Activated gamma-delta T cell treated with Interleukin-2 at 50 U/mL for 16 hours (primary cell): ENCODE results near the gene ATP6V1C2.

Source experiments
- DNase-seq: peaks from one replicate; pipeline ENCODE4 v3.0.0-alpha.2; 2020

ATP6V1C2 gene

DNA sequence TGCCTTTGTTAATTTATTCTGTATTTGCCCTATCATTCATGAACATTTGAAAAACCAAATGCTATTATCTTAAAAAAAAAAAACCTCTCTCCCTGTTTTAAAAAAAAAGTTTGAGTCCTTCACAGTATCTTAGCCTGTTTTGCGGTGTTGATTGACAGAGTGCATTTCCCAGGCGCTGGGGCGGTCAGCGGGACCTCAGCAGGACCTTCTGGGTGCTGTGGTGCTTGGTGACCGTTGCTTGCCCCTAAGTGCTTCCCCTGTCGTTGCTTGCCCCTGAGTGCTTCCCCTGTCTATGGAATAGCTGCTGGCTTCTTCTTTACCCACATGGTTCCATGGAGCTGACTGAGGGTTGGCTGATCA is 12.1 kb downstream of the ATP6V1C2 start:
- no peak for DNase-seq

DNA sequence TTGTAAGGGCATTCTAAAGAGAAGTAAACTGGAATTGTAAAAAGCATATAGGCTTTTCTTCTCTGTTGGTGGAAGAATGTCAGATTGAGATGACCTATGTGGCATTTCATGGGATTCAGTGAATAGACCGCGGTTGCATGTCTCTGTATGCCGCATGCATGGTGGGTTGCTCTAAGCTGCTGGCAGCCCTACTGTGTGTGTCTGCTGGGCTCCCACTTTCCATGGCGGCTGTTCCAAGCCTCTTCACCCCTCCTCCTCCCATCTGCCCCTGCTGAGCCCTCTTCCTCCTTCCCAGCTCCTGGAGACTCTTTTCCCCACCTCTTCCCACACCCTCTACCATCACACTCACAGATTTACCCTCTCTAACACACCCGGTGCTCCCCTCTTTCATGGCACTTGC is 12.6 kb downstream of the ATP6V1C2 start:
- DNase-seq, result no peak

DNA sequence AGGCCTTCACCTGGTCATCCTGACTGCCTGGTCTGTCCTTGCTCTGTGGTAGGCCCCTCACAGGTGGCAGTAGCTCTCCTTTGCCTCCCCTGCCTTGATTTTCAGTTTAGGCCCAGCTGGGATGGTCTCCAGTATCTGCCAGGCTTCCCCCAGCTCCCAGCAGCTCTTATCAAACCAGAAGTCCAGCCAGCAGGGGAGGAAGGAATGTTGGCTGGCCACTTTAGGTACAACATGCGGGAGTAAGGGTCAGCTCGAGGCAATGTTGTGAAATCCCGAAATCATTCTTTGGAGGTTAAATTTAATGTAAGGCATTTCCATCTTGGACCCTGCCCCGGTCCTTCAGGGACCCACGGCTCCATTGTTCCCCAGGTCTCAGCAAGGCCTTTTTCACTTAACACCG is 16.8 kb downstream of the ATP6V1C2 start:
- DNase-seq, result no peak

DNA sequence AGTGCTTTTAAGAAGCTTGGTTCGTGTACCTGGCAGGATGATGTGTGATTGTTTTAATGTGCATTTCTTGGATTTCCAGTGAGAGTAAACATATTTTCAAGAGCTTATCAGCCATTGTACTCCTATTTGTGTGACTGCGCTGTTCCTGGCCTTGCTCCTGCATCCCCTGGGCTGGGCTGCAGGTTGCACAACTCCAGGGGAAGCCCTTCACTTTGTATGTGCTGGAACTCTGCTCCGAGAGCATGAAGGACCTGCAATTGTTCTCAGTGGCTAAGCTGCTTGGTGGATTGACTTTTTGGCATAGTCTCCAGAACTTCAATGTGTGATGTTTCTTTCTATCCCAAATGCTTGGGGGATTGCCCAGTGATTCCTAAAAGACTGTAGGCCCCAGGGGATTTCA is 18.8 kb downstream of the ATP6V1C2 start:
- no peak for DNase-seq

DNA sequence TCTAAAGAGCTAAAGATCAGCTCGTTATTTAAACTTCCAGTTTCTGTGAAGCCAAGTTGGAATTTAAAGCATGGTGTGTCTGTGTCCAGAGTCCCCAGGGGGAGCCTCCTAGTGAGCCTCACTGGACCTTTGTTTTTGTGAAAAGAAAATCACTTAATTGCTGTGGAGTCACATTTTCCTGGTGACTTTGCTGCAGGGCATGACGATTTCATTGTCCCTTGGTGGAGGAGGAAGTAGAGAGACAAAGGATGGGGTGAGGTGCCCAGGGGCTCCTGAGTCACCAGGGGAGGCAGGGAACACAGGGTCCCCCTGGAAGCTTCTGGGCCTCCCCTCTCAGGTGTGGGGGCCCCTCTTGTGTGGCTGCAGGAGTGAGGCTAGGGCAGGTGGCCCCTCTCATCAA is 19.7 kb downstream of the ATP6V1C2 start:
- DNase-seq, result no peak

DNA sequence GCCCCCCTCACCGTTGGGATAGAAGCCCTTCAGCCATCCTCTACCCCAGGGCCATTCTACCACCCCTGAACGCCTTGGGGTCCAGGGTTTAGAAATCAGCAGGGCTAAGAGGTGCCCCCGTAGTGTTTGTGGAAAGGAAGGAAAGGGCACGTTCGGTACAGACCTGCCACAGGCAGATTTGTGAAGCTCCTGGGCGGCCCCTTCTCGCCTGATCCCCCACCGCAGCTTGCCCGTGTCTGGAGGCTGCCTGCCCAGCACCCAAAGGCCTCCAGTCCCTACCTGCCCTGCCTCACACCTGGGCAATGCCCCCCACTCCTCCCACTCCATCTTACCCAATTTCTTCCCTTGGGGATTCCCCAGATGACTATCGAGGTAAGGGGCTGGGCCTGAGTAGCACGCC is 21.2 kb downstream of the ATP6V1C2 start:
- DNase-seq, result no peak

DNA sequence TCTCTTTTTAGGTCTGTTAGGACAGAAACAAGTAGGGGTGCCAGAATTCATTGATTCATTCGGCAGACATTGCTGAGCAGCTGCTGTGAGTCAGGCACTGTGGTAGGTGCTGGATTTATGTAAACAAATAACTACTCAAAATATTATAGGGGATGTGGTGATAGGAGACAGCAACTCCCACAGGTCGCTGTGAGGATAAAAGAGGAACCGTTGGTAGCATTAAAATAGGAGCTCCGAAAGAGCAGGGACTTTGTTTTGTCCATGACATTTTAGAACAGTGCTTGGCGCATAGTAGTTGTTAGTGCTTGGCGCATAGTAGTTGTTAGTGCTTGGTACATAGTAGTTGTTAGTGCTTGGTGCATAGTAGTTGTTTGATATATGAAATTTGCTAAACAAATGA is 29.2 kb downstream of the ATP6V1C2 start:
- no peak for DNase-seq

DNA sequence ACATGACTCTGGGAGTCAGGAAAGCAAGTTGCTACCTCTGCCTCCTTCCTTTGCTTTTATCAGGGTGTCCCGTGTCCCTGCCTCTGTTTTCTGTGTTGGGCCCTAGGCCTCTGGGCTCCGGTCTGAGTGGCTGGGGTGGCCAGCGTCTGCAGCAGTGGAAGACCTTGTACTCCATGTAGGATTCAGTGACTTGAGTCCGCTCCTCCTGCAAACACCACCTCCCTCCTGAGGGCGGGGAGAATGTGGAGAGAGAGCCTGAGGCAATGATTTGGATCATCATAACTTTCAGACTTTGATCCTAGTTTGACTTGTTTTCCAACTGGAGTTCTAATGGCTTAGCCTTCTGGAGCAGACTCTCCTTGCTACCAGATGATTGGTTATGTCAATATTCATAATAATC is 30.8 kb downstream of the ATP6V1C2 start:
- DNase-seq, result no peak

DNA sequence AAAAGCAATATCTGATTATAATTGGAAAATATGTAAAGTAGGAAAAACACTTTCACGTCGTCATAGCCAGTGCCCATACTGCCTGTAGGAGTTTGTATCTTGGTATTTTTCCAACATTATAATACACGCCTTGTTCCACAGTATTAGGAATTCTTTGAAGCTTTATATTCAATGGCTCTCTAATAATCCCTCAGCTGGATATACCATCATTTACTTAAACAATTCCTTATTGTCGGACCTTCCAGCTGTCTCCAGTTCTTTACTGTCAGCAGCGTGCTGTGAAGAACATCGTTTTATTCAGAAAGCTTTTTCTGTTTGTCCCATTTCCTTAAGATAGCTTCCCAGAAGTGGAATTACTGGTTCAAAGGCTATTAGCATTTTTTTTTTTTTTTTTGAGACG is 31.7 kb downstream of the ATP6V1C2 start:
- DNase-seq, result no peak

DNA sequence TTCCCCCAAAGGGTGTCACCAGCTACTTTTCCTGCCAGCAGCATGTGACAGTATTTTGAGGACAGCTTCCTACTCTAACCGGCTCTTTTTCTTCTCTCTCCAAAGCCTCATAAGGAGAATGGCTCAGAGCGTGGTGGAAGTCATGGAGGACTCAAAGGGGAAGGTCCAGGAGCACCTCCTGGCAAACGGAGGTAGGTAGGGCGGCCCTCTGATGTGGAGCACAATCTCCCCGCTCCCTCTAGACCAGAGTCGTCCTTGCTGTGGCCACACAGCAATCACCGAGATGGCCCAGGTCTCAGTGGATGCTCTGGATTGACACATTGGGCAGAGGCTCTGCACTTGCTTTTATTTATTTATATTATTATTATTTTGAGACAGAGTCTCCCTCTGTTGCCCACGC is 32.4 kb downstream of the ATP6V1C2 start:
- DNase-seq, result no peak

DNA sequence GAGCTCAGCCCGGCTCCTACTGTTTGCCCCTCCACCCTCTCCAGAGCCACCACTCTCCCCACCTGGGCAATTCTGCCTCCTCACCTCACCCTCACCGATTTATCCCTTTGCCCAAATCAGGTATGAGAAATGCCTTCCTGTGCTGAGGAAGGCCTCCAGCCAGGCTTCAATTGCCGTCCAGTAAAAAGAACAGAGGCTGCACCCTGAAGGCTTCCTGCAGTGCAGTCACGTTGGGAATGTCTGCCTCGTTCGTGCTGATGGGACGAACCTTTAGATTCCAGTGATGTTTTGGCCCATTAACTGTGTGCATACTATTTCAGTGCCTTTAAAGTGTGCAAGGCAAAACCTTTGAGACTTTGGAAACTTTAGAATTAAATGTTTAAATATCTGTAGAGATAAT is 34.2 kb downstream of the ATP6V1C2 start:
- no peak for DNase-seq

DNA sequence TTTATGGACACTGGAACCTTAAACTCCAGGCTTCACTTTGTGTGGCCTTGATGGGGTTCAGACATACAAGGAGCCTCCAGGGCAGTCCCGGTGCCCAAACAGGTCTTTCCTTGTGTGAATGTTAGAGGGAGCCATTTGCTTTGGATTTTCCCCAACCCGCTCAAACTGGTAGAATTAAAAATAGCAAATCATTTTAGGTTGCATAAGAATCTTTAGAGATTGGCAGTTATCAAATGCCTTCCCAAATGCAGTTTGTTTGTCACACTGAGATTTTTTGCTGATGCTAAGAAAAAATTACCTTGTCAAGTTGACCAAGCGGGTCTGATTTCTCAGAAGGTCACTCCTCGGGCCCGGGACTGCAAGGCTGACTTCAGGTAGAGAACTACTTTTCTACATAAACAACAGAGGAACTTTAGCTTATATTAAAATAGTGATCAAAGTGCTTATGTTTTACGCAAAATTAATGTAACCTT is 36.4 kb downstream of the ATP6V1C2 start:
- no peak for DNase-seq

DNA sequence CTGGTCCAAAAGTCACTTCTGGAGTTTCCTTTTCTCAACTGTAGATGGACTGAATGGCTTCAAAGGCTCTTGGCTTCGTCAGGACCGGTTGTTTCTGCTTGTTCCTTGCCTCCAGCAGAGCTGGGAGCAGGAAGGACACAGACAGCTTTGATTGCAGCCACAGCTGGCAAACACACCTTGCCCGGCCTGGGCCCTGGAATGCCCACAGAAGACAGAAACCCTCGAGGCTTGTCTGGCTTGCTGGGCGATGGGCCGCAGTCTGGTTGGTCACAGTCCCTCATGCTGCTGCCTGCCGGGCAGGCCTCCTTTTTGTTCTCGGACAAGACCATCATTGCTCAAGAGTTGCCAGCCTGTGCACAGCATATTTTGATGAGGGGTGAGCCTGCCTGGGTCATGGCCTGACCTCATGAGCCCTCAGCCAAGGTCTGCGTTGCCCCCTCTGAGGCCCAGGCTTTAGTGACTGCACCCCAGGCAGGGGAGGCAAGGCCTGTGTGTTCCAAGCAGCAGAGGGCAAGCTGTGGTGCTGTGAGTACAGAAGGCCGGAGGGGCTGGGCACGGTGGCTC is 37.8 kb downstream of the ATP6V1C2 start:
- no peak for DNase-seq

DNA sequence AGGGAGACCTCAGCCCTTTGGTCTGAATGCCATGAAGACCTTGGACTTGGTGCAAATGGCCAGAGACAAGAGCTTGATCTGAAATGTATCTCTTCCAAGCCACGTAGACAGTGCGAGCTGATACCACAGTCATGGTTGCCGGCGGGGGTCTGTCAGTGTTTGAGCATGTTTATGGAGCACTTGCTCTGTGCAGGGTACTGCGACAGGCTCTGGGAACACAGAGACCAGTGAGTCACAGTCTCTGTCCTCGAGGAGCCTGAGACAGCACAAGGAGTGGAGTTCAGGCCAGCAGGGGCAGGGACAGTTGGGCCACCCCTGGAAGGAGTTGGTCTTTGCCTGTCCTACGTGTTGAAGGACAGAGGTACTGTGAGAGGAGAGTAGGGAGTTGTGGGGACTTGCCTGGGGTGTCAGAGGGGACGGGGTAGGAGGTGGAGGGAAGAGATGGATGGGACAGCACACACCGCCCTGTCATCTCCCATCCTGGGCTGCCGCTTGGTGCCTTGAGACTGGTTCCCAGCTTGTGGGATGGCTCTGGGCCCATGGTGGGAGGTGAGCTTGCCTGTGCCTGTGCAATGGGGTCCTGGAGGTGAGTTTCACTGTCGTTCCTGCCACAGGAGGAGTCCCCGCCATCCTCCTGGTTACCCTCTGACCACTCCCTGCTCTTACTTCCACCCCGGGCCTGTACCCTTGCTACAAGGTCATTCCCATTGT is 39.5 kb downstream of the ATP6V1C2 start:
- no peak for DNase-seq

DNA sequence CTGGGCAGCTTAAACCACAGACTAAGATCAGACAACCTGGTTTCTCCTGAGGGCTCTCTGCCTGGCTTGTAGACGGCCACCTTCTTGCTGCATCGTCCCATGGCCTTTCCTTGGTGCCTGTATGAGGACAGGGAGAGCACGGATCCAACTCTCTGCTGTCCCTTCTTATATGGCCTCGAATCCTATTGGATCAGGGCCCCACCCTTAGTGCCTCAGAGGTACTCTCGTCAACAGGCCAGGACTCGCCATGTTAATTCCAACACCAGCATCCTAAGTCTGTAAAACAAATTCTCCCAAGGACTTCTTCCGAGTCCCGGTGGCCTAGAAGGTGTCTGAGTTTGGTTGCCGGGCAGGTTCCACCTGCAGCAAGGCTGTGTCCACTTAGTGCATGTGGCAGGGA is 40.2 kb downstream of the ATP6V1C2 start:
- DNase-seq, result no peak

DNA sequence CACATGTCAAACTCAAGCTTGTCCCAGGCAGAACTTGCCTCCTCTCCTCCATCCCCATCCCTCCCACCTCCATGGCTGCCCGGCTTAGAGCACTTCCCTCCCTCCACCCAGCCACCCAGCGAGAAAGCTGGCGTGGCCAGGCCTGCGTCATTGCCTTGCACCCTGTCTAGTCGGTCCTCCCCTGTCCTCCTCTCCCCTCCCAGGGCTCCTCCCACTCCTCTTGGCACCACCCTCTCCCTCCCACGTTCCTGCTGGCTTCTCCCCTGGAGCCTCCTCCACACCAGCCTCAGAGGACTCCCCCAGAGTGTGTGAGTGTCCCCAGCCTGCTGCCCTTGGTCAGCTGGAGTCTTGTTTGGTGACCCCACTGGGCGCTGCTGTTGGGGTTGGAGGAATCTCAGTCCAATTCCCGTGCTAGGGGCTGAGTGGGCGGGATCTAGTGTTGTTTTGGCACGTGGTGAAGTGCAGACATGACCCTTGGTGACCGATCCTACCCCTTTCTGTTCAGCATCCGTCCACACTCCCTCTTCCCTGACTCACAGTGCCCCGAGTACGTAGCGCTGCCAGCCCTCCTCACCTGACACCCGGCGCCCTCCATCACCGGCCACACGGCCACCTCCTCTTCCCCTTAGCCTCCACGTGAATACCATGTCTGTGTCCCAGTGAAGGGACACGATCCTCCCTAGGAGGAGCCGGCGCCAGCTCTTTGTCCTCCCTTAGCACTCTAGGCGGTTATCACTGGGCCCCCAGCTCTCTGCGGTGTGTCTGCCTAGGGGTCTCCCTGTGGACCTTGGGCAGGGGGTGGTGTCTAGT is 41.4 kb downstream of the ATP6V1C2 start:
- DNase-seq, result no peak

DNA sequence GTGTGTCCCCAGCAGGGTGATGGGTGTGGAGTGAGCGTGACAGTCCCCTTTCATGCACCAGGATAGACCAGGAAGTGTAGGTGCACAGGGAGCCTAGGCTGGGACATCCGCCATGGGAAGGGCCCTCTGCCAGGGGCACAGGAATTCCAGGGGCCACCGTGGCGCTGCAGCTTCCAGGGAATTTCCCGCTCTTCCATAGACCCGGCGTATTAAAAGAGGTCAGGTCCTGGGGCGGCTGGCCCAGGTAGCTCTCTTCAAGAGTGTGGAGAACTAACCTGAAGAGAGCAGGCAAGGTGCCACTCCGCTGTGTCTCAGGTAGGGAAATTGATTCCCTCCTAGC is 42.0 kb downstream of the ATP6V1C2 start:
- DNase-seq, result no peak

DNA sequence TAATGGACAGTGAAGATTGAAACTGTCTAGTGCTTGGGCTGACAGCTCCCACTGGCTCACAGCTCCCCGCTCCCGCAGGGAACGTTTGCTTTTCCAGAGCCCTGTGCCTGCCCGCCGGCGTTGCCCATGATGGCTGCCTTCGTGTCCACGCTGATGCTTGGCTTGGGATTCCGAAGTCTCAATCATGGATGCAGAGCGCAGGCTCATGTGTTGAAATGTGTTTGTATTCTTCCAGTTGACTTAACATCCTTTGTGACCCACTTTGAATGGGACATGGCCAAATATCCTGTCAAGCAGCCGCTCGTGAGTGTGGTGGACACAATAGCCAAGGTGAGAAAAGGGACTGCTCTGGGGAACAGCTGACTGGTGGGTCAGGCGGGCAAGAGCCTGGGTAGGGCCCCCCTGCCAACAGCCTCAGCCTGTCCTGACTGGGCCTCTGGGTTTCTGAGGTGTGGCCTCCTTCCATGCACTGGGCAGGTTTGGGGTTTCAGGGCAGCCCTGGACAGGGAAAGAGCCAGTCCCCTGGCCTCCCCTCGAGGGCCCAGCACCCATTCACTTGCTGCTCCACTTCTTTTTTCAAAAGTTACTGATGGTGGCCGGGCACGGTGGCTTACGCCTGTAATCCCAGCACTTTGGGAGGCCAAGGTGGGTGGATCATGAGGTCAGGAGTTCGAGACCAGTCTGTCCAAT is 42.8 kb downstream of the ATP6V1C2 start:
- no peak for DNase-seq

DNA sequence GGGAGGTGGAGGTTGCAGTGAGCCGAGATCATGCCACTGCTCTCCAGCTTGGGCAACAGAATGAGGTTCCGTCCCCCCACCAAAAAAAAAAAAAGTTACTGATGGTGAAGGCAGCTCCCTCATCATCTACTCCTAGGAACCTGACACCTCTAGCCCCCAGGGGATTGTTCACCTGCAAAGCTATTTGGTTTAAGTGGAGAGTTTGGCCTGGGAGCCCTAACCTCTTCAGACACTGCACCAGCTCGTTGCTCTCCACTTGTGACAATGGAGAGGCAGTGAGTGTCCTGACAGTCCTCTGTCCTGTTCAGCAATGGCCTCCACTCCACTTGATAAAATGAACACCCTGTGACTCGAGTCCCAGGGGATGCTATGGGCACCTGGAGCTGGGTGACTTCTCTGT is 43.5 kb downstream of the ATP6V1C2 start:
- DNase-seq, result no peak

DNA sequence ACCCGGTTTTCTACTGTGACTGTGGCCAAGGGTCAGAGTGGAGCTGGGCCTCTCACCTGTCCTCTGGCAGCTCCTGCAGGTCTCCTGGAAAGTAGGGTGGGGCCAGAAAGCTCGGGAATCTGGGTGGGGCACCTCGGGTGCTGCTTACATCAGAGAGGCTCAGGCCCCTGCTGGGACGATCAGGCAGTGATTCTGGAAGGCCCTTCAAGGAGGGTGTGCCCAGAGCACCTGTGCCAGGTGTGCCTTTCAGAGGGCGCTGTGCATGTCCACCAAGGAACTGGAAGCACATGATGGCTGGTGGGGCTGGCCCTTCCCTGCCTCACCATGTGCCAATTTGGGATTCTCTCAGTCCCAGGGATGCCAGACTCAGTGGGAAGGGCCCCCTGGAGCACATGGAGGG is 44.0 kb downstream of the ATP6V1C2 start:
- no peak for DNase-seq

DNA sequence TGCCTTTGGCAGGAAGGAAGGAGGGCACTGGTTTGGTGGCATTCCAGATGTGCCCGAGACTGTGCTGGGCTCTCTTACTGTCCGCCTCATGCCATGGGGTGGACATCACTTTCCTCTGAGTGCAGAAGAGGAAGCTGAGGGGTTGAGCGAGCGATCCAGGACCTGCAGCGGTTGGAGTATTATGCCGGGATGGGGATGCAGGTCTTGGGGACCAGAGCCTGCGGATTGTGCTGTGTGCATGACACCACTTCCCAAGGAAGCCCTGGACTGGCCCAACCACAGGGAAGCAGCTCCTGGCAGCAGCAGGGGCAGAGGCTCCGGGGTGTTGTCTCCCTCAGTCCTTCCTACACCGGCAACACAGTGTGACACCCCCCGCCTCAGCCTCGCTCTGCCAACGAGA is 44.5 kb downstream of the ATP6V1C2 start:
- DNase-seq, result no peak

DNA sequence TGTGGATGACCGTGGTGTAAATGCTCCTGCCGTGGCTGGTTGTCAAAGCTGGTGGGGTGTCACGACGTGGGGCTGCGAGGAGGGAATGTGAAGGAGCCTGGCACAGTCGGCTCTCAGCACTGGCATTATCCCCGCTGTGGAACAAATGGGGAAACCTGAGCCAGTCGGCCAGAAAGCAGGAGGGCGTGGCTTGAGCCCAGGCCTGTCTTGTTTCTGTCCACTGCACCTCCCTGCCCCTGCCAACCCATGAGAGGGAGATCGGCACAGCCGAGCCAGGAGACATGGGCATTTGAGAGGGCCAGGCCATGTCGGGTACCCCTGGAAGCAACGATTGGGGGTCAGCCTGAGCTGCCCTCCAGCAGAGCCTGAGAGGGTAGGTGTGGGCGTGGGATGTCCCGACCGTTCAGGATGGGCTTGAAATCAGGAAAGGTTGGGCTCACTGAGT is 46.7 kb downstream of the ATP6V1C2 start:
- no peak for DNase-seq

DNA sequence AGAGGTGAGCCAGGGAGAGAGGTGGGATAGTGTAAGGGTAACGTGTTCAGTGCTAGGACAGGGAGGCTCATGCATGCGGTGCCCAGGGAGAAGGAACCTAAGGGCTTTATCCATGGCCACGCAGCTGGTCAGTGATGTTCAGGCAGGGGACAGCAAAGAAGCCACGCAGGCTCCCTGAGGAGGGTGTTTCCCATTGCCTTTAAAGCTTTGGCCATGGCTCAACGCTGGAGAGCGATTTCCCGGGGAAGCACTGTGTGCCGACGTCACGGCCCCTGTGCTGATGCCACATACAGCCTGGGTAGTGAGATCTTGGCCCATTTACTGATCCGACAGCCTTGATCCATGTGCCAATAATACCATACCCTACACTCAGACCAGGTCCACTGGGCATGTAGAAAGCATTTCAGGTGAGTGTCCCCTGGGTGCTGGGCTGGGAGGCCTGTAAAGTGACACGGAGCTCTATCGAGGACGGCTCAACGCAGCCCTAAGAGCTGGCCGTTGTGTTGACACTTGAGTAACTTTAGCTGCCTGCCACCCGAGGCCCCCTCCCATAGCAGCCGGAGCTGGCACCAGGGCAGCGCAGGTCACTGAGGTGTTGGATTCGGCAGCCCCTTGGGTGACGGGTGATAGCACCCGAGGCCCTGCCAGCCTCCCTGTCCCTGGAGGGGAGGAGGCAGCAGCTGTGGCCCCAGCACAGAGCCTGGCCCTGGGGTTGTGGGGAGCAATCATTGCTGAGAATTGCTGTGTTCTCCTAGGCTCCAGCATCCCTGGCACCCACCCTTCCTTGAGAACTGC is 49.7 kb downstream of the ATP6V1C2 start:
- DNase-seq, result no peak
